Breast epithelium (tissue), 3 donors: ENCODE measurements around the gene MRPS14.

Experiments
- CTCF ChIP-seq, 3 donors: fragments of 450-650 bp; IDR thresholded peaks; one replicate each; pipeline ENCODE4 v1.5.1; 2016 to 2017; ENCODE audit warnings: antibody characterized with exemption in 3 of 3, mild to moderate bottlenecking in 3 of 3, moderate library complexity in 3 of 3
- POLR2A ChIP-seq: fragments of 450-650 bp; IDR thresholded peaks from one replicate; pipeline ENCODE4 v1.6.1; 2016; ENCODE audit warnings: antibody characterized with exemption, mild to moderate bottlenecking, moderate library complexity
- POLR2AphosphoS5 ChIP-seq, 3 donors: sonication (generic); formaldehyde crosslinking; IDR thresholded peaks; one replicate each; pipeline ENCODE4 v1.6.1; 2017; ENCODE audit warnings: antibody characterized with exemption in 3 of 3

- no peak for TF ChIP-seq CTCF (IDR thresholded peaks at IDR 0.05)
- TF ChIP-seq POLR2A: no peak
- TF ChIP-seq POLR2AphosphoS5 (IDR thresholded peaks at IDR 0.05): no peak
Observed at GRCh38 chr1:174964972-174965361, 58.3 kb downstream of the MRPS14 start.
